GM19397 (cell line): ENCODE measurements around the gene PRDM16.

Source experiments
- ATAC-seq: cut with Tn5 transposase; IDR thresholded peaks from one replicate; pipeline ENCODE4 v1.9.1; 2021; ENCODE audit warnings: mild to moderate bottlenecking, moderate library complexity; ENCODE audit not compliant: unreplicated experiment

PRDM16 gene

GRCh38 chr1:3327389-3327702 is 258.3 kb downstream of the PRDM16 start:
- ATAC-seq: no peak

- no peak for ATAC-seq
Observed at GRCh38 chr1:3327936-3328590, 259.1 kb downstream of the PRDM16 start.

GRCh38 chr1:3329640-3330281 is 260.8 kb downstream of the PRDM16 start:
- no peak for ATAC-seq

- no peak for ATAC-seq
Observed at GRCh38 chr1:3330771-3331245, 261.8 kb downstream of the PRDM16 start.

- no peak for ATAC-seq
Observed at GRCh38 chr1:3331564-3331963, 262.6 kb downstream of the PRDM16 start.

GRCh38 chr1:3332043-3332442 is 263.0 kb downstream of the PRDM16 start:
- no peak for ATAC-seq

GRCh38 chr1:3332662-3333061 is 263.7 kb downstream of the PRDM16 start:
- ATAC-seq: no peak

- ATAC-seq: no peak
Observed at GRCh38 chr1:3333903-3334302, 264.9 kb downstream of the PRDM16 start.

GRCh38 chr1:3334366-3334765 is 265.4 kb downstream of the PRDM16 start:
- no peak for ATAC-seq

- no peak for ATAC-seq
Observed at GRCh38 chr1:3335754-3336640, 267.0 kb downstream of the PRDM16 start.

GRCh38 chr1:3336641-3337630 is 267.9 kb downstream of the PRDM16 start:
- no peak for ATAC-seq

- ATAC-seq: no peak
Observed at GRCh38 chr1:3337798-3338724, 269.1 kb downstream of the PRDM16 start.

- no peak for ATAC-seq
Observed at GRCh38 chr1:3338725-3339070, 269.7 kb downstream of the PRDM16 start.

- no peak for ATAC-seq
Observed at GRCh38 chr1:3339856-3340255, 270.9 kb downstream of the PRDM16 start.

- ATAC-seq: no peak
Observed at GRCh38 chr1:3340548-3341235, 271.7 kb downstream of the PRDM16 start.

- no peak for ATAC-seq
Observed at GRCh38 chr1:3341236-3341994, 272.4 kb downstream of the PRDM16 start.

GRCh38 chr1:3342960-3343359 is 274.0 kb downstream of the PRDM16 start:
- no peak for ATAC-seq

GRCh38 chr1:3344395-3344794 is 275.4 kb downstream of the PRDM16 start:
- ATAC-seq: no peak
